Ascending aorta (tissue), 2 donors: ENCODE data around the gene CATSPER3. TPM values are rescaled to one million over a fixed set of nuclear protein-coding genes. Genes with fewer than 3 reads are reported as not detected.

Experiments used
- DNase-seq, 2 donors: peaks; one replicate each; pipeline ENCODE4 v3.0.0-alpha.2; 2019; ENCODE audit warnings: low spot score in 2 of 2
- H3K27ac ChIP-seq, 2 donors: fragments of 200-600 bp; sonication (generic); one replicate each; pipeline ENCODE4 v1.5.1; 2016 to 2017; ENCODE audit warnings: mild to moderate bottlenecking in 1 of 2
- H3K27me3 ChIP-seq: fragments of 200-600 bp; sonication (generic); one replicate; pipeline ENCODE4 v1.5.1; 2017
- H3K36me3 ChIP-seq, 2 donors: fragments of 200-600 bp; sonication (generic); one replicate each; pipeline ENCODE4 v1.5.1; 2016
- H3K4me1 ChIP-seq, 2 donors: fragments of 200-600 bp; sonication (generic); one replicate each; pipeline ENCODE4 v1.5.1; 2016 to 2017; ENCODE audit warnings: mild to moderate bottlenecking in 1 of 2
- H3K4me3 ChIP-seq, 2 donors: fragments of 200-600 bp; sonication (generic); one replicate each; pipeline ENCODE4 v1.5.1; 2016 to 2017; ENCODE audit warnings: mild to moderate bottlenecking in 1 of 2
- H3K9me3 ChIP-seq, 2 donors: fragments of 200-600 bp; sonication (generic); one replicate each; pipeline ENCODE4 v1.5.1; 2016
- CTCF ChIP-seq, 3 experiments: fragments of 200-600 bp in 2 of 3; fragments of 450-650 bp in 1 of 3; sonication (generic) in 2 of 3; IDR thresholded peaks; one replicate each; pipeline ENCODE4 v1.5.1; 2016 to 2019; ENCODE audit warnings: antibody characterized with exemption in 3 of 3, mild to moderate bottlenecking in 1 of 3, moderate library complexity in 1 of 3
- intact Hi-C: fragments of 100-400 bp; cut with DNase I; formaldehyde crosslinking; loops from one replicate; pipeline ENCODE4 v1.15.1; 2023
- total RNA-seq: library from RNA; depleted of rRNA; stranded (reverse); fragments of >200 nt; gene quantifications from one replicate; pipeline ENCODE4 v1.1.0, GENCODE V29; 2016

Gene CATSPER3
- total RNA-seq, 1 donor from 2014 or later: not detected

- Histone ChIP-seq H3K27ac (no peak overlapping the region), H3K4me1 (peaks cover 0 to 14% of the 10 kb centered on the region in 2 donors), H3K4me3 (no peak overlapping the region), H3K36me3 (no peaks in the 10 kb centered on the region), H3K27me3 (no peaks in the 10 kb centered on the region), H3K9me3 (no peaks in the 10 kb centered on the region)
- intact Hi-C loops: loop anchor here (10.0 kb wide), 1 partner anchor 318 kb away; no protein-coding TSS in a partner anchor
- no peak for TF ChIP-seq CTCF (IDR thresholded peaks at IDR 0.05)
- DNase-seq: peak in 1 of 2 donors; percentile 35
These were observed 49.2 kb downstream of the CATSPER3 start for GRCh38 chr5:135016861-135017290.

- H3K27ac ChIP-seq: no peak overlapping the region
- no peak for TF ChIP-seq CTCF (IDR thresholded peaks at IDR 0.05)
- intact Hi-C loops: loop anchor here (10.0 kb wide), 1 partner anchor 316 kb away; no protein-coding TSS in a partner anchor
- no peaks in the 10 kb centered on the region for H3K9me3 ChIP-seq
- DNase-seq: no peak
- no peak overlapping the region for H3K4me3 ChIP-seq
- no peaks in the 10 kb centered on the region for H3K27me3 ChIP-seq
- H3K4me1 ChIP-seq: peaks cover 0 to 11% of the 10 kb centered on the region in 2 donors
- H3K36me3 ChIP-seq: no peaks in the 10 kb centered on the region
These were observed 50.8 kb downstream of the CATSPER3 start for GRCh38 chr5:135018457-135018856.

- Histone ChIP-seq H3K36me3 (no peaks in the 10 kb centered on the region), H3K4me1 (peaks cover 0 to 4% of the 10 kb centered on the region in 2 donors), H3K4me3 (no peak overlapping the region), H3K27me3 (no peaks in the 10 kb centered on the region), H3K27ac (no peak overlapping the region), H3K9me3 (no peaks in the 10 kb centered on the region)
- intact Hi-C loops: loop anchor here (10.0 kb wide), 1 partner anchor 315 kb away; no protein-coding TSS in a partner anchor
- peak in 1 of 2 donors; percentile 45 for DNase-seq
- no peak for TF ChIP-seq CTCF (IDR thresholded peaks at IDR 0.05)
These were observed 51.6 kb downstream of the CATSPER3 start for GRCh38 chr5:135019314-135019713.

GRCh38 chr5:135020111-135020895 is 52.6 kb downstream of the CATSPER3 start:
- Histone ChIP-seq H3K9me3 (no peaks in the 10 kb centered on the region), H3K36me3 (no peaks in the 10 kb centered on the region), H3K4me3 (no peak overlapping the region), H3K27me3 (no peaks in the 10 kb centered on the region), H3K4me1 (no peaks in the 10 kb centered on the region), H3K27ac (no peak overlapping the region)
- no peak for TF ChIP-seq CTCF (IDR thresholded peaks at IDR 0.05)
- DNase-seq: no peak
- intact Hi-C loops: no loop called here

GRCh38 chr5:135024956-135025729 is 57.4 kb downstream of the CATSPER3 start:
- Histone ChIP-seq H3K27me3 (peaks cover 7% of the 10 kb centered on the region), H3K9me3 (no peaks in the 10 kb centered on the region), H3K4me1 (no peaks in the 10 kb centered on the region), H3K36me3 (no peaks in the 10 kb centered on the region), H3K4me3 (no peak overlapping the region), H3K27ac (no peak overlapping the region)
- no peak for DNase-seq
- no peak for TF ChIP-seq CTCF (IDR thresholded peaks at IDR 0.05)
- intact Hi-C loops: no loop called here
